Measurements from ENCODE around the gene LBX1.

Gene LBX1

GRCh38 chr10:101267776-101268175 is 38.5 kb upstream of the LBX1 start:
- Histone ChIP-seq H3K27ac (no peak overlapping the region), H3K4me3 (ENCODE audit: low read depth in 1 of 2, low read length in 1 of 2) (no peak overlapping the region), H3K4me1 (ENCODE audit: control insufficient read depth in 1 of 2, insufficient read depth in 1 of 2, low read depth in 1 of 2, low read length in 1 of 2) (no peaks in the 10 kb centered on the region), H3K36me3 (no peaks in the 10 kb centered on the region), H3K27me3 (peaks cover 78% of the 10 kb centered on the region), H3K9me3 (no peaks in the 10 kb centered on the region)
- no peak for TF ChIP-seq CTCF (IDR thresholded peaks at IDR 0.05)

DNA sequence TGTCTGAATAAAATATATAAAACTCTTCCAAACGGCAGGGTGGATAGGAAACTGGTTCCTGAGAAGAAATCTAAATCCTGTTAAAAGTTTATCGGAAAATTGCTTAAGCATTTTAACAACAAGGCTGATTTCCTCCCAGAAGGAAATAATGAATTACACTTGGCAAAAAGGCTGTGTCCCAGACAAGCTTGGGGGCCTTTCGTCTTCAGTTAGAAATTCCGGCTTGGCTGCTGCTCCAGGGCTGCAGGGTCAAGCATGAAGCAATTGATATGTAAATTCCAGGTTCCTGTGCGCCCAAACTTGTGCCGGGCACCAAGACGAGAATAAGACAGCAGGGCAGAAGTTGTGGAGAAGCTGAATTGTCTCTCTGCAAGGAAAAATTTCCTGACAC is 38.0 kb upstream of the LBX1 start:
- no peak for TF ChIP-seq CTCF (IDR thresholded peaks at IDR 0.05)
- Histone ChIP-seq H3K9me3 (no peaks in the 10 kb centered on the region), H3K36me3 (no peaks in the 10 kb centered on the region), H3K4me1 (ENCODE audit: control insufficient read depth in 1 of 2, insufficient read depth in 1 of 2, low read depth in 1 of 2, low read length in 1 of 2) (no peaks in the 10 kb centered on the region), H3K27me3 (peaks cover 78% of the 10 kb centered on the region), H3K27ac (no peak overlapping the region), H3K4me3 (ENCODE audit: low read depth in 1 of 2, low read length in 1 of 2) (no peak overlapping the region)

- Histone ChIP-seq H3K27ac (no peak overlapping the region), H3K27me3 (peaks cover 79% of the 10 kb centered on the region)
Observed at GRCh38 chr10:101266381-101267289, 37.4 kb upstream of the LBX1 start.

DNA sequence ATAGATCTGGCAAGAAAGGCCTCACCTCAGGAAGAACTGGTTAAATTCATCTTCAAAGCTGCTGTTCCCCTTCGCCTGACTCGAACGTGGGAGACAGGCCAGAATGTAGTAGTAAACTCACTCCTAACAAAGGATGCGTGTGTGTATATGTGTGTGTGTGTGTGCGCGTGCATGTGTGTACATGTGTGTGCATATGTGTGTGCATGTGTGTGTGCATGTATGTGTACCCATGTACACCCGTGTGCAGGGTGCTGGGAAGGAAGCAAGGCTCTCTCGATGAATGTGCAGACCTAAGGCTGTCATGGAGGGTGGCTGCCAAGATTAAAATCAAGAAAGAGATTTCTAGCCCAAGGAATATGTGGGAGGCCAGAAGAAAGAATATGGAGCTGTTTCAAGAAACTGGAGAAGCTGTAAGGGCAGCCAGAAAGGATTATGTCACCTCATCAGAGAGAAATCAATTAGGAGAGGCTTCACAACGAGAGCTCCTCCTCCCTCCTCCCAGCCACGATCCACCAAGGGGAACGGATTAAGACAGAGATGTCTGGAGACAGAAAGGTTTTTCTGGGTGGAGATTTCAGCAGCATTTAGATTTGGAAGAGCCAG is 34.0 kb upstream of the LBX1 start:
- H3K36me3 ChIP-seq, result no peaks in the 10 kb centered on the region
- H3K27ac ChIP-seq, result no peak overlapping the region
- H3K27me3 ChIP-seq, result peaks cover 77% of the 10 kb centered on the region
- no peak overlapping the region for H3K4me3 ChIP-seq (ENCODE audit: low read depth in 1 of 2, low read length in 1 of 2)
- H3K4me1 ChIP-seq (ENCODE audit: control insufficient read depth in 1 of 2, insufficient read depth in 1 of 2, low read depth in 1 of 2, low read length in 1 of 2), result no peaks in the 10 kb centered on the region
- TF ChIP-seq CTCF (IDR thresholded peaks at IDR 0.05), result no peak
- no peaks in the 10 kb centered on the region for H3K9me3 ChIP-seq

More at GRCh38 chr10:101266381-101267289, 37.4 kb upstream of the LBX1 start:
- H3K4me1 ChIP-seq (ENCODE audit: control insufficient read depth in 1 of 2, insufficient read depth in 1 of 2, low read depth in 1 of 2, low read length in 1 of 2), result no peaks in the 10 kb centered on the region
- TF ChIP-seq CTCF (IDR thresholded peaks at IDR 0.05), result no peak
- no peaks in the 10 kb centered on the region for H3K9me3 ChIP-seq
- H3K36me3 ChIP-seq, result no peaks in the 10 kb centered on the region
- no peak overlapping the region for H3K4me3 ChIP-seq (ENCODE audit: low read depth in 1 of 2, low read length in 1 of 2)

- Histone ChIP-seq H3K9me3 (no peaks in the 10 kb centered on the region), H3K27me3 (peaks cover 77% of the 10 kb centered on the region), H3K4me1 (ENCODE audit: control insufficient read depth in 1 of 2, insufficient read depth in 1 of 2, low read depth in 1 of 2, low read length in 1 of 2) (no peaks in the 10 kb centered on the region), H3K36me3 (no peaks in the 10 kb centered on the region), H3K4me3 (ENCODE audit: low read depth in 1 of 2, low read length in 1 of 2) (no peak overlapping the region), H3K27ac (no peak overlapping the region)
- no peak for TF ChIP-seq CTCF (IDR thresholded peaks at IDR 0.05)
Observed at GRCh38 chr10:101262147-101262546, 32.9 kb upstream of the LBX1 start.

Measured in neutrophil (primary cell).